Type B pancreatic cell (in vitro differentiated cells): Measurements from ENCODE around the gene MTA3. TPM values are rescaled to one million over a fixed set of nuclear protein-coding genes. Genes with fewer than 3 reads are reported as not detected.

ENCODE experiments used
- DNase-seq: peaks from one replicate; pipeline ENCODE4 v3.0.0; 2021; ENCODE audit warnings: mixed read lengths; ENCODE audit not compliant: unreplicated experiment; ENCODE audit errors: extremely low spot score
- H3K27ac Mint-ChIP-seq: 2 replicates; pipeline ENCODE4 v1.8.0; 2021; ENCODE audit warnings: mild to moderate bottlenecking, mixed read lengths
- H3K27me3 Mint-ChIP-seq: 2 replicates; pipeline ENCODE4 v1.8.0; 2021; ENCODE audit warnings: mixed read lengths
- H3K36me3 Mint-ChIP-seq: 2 replicates; pipeline ENCODE4 v1.8.0; 2021; ENCODE audit warnings: mixed read lengths
- H3K4me1 Mint-ChIP-seq: one replicate; pipeline ENCODE4 v1.8.0; 2021; ENCODE audit warnings: mixed read lengths; ENCODE audit not compliant: unreplicated experiment
- H3K4me3 Mint-ChIP-seq: 2 replicates; pipeline ENCODE4 v1.8.0; 2021; ENCODE audit warnings: mild to moderate bottlenecking, mixed read lengths
- H3K9me3 Mint-ChIP-seq: 2 replicates; pipeline ENCODE4 v1.8.0; 2021; ENCODE audit warnings: mixed read lengths
- CTCF ChIP-seq: fragments of 200-600 bp; sonication (generic); conservative IDR thresholded peaks from 2 replicates; pipeline ENCODE4 v1.5.0; 2021; ENCODE audit warnings: antibody characterized with exemption, mild to moderate bottlenecking
- total RNA-seq: library from RNA; stranded (reverse); gene quantifications from 2 replicates; pipeline ENCODE4 v1.2.1, GENCODE V29; 2021; ENCODE audit warnings: low replicate concordance

MTA3 gene
- total RNA-seq, 1 donor from 2014 or later: 59.7 TPM

DNA sequence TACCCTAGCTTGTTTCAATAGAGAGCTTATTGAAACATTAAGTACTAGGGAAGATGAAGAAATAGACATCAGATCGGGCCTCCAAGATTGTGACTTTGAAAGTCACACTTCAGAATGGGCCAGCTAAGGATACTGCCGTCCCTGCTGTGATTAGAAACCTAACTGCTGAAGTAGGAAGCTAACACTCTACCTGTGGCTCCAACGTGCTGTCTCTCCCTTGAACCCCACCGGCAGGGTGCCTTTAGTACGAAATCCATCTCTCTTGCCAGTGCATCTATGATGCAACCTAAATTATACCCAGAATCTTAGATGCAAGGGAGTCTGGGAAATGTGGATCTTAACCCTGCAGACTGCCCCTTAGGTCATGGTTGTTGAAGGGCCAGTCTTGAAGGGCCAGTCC, 116.9 kb downstream of the MTA3 start:
- Mint-ChIP-seq H3K27me3 (no peaks in the 10 kb centered on the region), H3K9me3 (no peaks in the 10 kb centered on the region), H3K27ac (no peak overlapping the region), H3K4me1 (peaks cover 3% of the 10 kb centered on the region), H3K4me3 (no peak overlapping the region), H3K36me3 (peaks cover 16% of the 10 kb centered on the region)
- no peak for DNase-seq
- no peak for TF ChIP-seq CTCF

GRCh38 chr2:42693013-42693615, 124.7 kb downstream of the MTA3 start:
- Mint-ChIP-seq H3K27ac (no peak overlapping the region), H3K4me1 (peaks cover 10% of the 10 kb centered on the region), H3K27me3 (no peaks in the 10 kb centered on the region), H3K4me3 (no peak overlapping the region), H3K9me3 (no peaks in the 10 kb centered on the region), H3K36me3 (peaks cover 8% of the 10 kb centered on the region)
- DNase-seq: no peak
- TF ChIP-seq CTCF: no peak

DNA sequence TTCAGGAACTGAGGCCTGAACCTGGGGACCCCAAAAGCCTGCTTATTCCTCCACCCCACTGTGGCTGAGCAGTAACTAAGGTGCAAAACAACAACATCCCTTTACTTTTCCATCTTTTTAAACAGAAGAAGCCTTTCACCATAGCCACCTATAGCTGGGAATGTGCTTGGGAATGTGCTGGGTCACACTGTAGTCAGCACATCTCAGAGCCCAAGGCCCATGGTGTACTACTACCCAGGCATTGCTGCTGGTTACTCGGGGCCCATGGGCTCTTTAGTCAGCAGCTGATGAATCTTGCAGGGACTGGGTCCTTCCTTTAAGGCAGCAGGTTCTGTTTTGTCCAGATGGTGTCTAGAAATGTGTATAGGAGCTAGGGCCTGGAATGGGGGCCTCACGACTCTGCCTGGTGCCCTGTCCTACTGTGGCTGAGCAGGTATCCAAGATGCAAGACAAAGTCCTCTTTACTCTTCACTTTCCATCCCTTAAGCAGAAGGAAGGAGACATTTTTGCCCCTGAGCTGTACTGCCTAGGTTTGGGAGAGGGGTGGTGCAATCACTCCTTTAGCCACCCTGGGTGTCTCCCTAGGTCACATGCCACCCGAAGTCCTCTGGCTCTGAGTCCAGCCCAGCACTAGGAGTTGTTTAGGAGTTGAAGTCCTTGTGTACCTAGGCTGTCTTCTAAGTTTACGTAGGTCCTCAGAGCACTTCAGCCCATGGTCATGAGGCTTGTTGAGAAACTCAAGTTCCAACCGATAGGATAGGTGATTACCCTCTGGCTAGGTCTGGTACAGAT, 125.5 kb downstream of the MTA3 start:
- H3K9me3 Mint-ChIP-seq: no peaks in the 10 kb centered on the region
- H3K27me3 Mint-ChIP-seq: no peaks in the 10 kb centered on the region
- TF ChIP-seq CTCF: no peak
- H3K4me3 Mint-ChIP-seq: no peak overlapping the region
- DNase-seq: no peak
- H3K27ac Mint-ChIP-seq: no peak overlapping the region
- peaks cover 11% of the 10 kb centered on the region for H3K4me1 Mint-ChIP-seq
- H3K36me3 Mint-ChIP-seq: peaks cover 8% of the 10 kb centered on the region

- H3K36me3 Mint-ChIP-seq: peaks cover 11% of the 10 kb centered on the region
- H3K9me3 Mint-ChIP-seq: no peaks in the 10 kb centered on the region
- no peak overlapping the region for H3K27ac Mint-ChIP-seq
These were observed 128.6 kb downstream of the MTA3 start for GRCh38 chr2:42696987-42697386.

GRCh38 chr2:42698940-42699339, 130.5 kb downstream of the MTA3 start:
- Mint-ChIP-seq H3K27ac (no peak overlapping the region), H3K27me3 (no peaks in the 10 kb centered on the region), H3K9me3 (no peaks in the 10 kb centered on the region), H3K4me3 (no peak overlapping the region), H3K36me3 (peaks cover 17% of the 10 kb centered on the region), H3K4me1 (peaks cover 25% of the 10 kb centered on the region)
- TF ChIP-seq CTCF: no peak
- DNase-seq: no peak

More at GRCh38 chr2:42696987-42697386, 128.6 kb downstream of the MTA3 start:
- no peak for DNase-seq
- no peak for TF ChIP-seq CTCF
- Mint-ChIP-seq H3K27me3 (no peaks in the 10 kb centered on the region), H3K4me1 (peaks cover 25% of the 10 kb centered on the region), H3K4me3 (no peak overlapping the region)
